HTERT RPE-1 (cell line): ENCODE results near the gene NTN1.

Source experiments
- in situ Hi-C: fragments of 300-500 bp; cut with MboI; formaldehyde crosslinking; loops from 4 replicates; pipeline ENCODE4 v1.14.3; 2020; ENCODE audit warnings: low sequenced_read_pairs

The NTN1 gene

DNA sequence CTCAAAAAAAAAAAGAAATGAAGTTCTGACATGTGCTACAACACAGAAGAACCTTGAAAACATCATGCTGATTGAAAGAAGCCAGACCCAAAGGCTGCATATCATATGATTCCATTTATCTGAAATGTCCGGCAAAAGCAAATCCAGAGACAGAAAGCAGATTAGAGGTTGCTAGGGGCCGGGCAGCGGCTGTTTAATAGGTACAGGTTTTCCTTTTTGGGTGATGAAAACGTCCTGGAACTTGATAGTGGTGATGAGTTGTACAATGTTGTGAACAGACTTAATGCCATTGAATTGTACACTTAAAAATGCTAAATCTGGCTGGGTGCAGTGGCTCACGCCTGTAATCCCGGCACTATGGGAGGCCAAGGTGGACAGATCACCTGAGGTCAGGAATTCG is 166.5 kb downstream of the NTN1 start:
- in situ Hi-C loops, result no loop called here

DNA sequence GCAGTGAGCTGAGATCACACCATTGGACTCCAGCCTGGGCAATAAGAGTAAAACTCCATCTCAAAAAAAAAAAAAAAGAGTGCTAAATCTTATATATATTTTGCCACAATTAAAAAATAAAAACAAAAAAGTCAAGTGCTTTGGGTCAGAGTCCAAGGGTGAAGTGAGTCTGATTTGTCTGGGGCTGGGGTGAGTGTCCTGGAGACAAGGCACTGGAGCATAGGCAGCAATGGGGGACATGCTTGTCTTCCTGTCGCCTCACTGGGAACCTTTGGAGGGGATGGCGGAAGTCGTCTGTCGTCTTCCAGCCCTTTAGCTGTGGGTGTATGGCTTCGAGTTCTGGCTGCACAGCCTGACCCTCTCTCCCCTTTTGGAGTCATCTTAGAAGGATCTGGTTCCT is 167.1 kb downstream of the NTN1 start:
- in situ Hi-C loops, result no loop called here

DNA sequence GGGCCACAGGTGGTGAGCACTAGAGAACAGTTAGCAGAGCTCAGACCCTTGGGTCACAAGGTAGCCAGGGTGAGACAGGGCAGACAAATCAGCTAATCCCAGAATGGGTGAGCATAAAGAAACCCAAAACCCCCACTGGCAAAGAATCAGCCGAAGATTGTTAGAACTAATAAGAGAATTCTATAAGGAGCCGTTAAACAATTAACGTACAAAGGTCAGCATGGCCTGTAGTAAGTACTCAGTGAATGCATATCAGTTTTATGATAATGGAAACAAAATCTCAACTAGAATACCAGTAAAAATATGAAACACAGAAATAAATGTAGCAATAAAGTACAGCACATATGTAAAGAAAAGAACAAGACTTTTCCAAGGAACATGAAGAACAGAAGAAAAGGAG is 168.6 kb downstream of the NTN1 start:
- in situ Hi-C loops, result no loop called here

DNA sequence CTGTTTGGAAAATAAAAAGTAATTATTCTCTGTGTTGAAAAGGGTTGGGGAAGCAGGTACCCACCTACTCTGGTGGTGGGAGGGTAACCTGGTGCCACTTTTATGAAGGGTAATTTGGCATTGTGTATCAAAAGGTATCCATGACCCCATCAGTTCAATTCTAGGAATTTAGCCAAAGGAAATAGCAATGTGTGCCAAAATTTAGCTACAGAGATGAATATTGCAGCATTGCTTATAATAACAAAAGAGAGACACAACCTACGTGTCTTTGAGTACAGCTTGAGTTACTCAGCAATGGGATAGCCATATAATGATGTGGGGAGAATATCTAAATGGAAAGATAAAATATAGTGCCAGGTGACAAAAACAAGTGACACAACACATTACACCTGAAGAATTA is 170.7 kb downstream of the NTN1 start:
- in situ Hi-C loops, result no loop called here

DNA sequence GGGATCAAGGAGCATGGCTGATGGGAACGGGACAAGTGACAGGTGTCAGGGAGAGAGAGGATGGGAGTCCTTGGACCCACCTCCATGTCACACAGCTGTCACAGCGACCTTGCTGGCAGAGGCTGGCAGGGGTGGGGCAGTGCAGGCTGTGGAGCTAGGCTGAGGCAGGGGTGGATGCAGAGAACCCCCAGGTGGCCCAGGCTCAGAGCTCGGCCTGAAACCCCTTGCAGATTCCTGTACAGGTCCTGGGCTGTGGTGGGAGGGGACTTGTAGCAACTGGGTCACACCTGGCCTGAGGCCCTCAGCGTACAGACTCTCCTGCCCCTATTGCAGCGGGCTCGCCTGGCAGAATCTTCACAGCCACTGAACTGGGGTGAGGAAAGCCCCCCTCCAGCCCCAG is 174.1 kb downstream of the NTN1 start:
- in situ Hi-C loops, result no loop called here

DNA sequence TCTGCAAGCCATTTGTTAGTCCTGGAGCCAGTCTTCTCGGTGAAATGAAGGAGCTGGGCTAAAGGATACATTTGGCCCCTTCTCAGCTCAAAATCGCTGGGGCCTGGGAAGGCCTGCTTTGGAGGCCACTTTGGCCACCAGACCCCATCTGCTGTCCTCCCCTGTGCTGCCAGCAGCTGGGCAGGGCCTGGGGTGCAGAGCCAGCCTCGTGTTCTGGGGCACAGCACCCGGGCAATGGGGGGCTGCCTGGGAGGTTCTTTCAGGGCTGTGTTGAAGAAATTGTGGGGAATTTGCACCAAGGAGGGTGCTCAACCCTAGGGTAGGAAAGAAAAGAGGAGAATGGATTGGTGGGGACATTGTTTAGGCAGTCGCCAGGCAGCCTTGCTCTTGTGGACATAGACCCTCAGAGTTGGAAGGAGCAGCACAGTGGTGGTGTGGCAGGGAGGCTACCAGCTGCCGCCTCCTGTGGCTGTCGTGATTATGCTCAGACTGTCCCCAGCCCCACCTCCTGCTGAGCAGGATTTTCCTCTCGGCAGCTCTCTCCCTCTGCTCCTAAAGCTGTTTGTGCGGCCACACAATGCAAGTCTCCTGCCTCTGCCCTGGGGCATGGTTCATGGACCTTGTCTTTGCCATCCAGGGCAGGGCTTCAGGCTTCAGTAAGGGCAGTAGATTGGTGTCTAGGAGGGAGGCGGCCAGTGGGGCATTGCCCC is 174.8 kb downstream of the NTN1 start:
- in situ Hi-C loops, result no loop called here

DNA sequence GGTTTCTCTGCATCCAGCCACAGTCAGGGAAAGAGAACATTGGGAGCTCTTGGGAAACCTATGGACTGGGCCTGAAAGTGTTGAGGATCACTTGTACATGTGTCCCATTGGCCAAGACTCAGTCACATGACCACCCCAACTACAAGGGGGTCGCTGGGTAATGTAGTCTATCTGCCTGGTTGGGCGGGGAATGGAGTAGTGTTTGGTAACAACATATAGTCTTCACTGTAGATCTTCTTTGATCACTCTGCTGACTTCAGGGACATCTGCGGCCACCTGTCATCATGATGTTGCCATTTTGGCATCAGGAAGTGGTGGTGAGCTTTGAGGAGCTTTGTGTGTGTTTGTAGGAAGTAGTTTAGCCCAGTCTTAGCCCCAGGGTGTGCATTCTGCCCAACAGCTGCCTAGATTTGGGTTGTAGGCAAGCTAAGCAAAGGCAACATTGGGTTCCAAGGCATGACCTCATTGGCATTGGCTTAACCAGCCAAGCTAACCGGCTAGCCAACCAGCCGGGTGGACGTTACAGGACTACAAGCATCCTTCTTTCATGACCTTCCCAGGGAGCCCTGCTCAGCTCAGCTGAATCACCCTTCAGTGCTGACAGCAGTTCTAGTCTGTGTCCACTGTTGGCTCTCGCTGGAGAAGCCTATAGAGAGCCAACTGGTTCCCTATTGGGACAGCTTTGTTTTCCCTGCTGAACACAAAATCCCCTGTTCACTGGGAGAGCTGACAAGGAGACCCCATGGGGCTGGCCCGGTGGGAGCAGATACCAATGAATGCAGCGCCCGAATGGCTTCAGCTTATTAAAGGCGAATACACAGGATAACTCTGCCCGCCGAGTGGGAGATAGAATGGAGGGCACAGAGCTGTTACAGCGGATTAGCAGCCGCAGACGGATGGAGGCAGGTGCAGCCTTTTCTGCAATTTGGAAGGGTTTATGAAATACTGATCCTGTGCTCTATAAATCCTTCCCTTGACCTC is 178.6 kb downstream of the NTN1 start:
- in situ Hi-C loops, result no loop called here

DNA sequence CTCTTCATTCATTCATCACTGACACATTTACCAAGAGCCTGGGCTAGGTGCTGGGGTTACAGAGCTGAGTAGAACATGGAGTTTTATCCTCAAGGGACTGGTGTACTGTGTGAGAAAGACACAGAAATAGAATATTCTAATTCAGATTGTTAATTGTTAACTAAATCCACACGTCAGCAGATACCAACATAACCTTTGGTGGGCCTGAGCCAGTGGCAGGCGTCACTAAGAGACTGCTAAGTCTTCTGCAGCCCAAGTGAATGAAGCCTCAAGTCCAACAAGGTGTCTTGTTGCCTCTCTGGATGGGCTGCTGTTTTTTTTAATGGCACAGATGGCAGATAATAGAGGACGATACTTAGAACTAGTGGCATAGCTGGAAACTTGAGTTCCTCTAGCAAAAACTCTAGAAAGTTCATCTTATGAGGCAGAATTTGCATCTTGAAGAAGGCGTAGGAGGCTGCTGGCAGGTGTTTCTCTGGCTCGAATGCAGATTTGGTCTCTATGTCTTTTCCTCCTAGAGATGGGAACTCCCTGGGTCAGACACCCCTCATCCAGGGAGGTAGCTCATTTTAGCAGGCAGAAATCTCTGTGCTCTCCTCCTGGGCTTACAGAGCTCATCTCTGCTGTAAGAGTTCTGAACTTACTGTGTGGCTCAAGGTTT is 179.5 kb downstream of the NTN1 start:
- in situ Hi-C loops, result no loop called here

DNA sequence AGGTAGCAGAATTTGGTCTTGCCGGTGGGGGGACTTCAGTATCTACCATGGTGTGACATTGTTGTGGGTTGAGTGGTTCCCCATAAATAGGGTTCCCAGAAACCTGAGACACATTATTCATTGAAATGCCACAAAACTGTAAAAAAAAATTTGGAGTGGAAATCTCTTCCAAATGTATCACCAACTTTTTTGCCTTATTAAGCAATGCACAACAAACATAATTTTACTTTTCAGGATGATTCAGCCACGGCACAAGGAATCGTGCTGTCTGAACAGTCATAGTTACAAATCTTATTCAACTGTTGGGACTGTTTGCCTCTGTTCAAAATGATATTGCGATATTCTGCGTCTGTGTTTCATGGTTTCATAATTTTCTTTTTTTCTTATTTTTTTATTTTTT is 181.2 kb downstream of the NTN1 start:
- in situ Hi-C loops, result no loop called here

DNA sequence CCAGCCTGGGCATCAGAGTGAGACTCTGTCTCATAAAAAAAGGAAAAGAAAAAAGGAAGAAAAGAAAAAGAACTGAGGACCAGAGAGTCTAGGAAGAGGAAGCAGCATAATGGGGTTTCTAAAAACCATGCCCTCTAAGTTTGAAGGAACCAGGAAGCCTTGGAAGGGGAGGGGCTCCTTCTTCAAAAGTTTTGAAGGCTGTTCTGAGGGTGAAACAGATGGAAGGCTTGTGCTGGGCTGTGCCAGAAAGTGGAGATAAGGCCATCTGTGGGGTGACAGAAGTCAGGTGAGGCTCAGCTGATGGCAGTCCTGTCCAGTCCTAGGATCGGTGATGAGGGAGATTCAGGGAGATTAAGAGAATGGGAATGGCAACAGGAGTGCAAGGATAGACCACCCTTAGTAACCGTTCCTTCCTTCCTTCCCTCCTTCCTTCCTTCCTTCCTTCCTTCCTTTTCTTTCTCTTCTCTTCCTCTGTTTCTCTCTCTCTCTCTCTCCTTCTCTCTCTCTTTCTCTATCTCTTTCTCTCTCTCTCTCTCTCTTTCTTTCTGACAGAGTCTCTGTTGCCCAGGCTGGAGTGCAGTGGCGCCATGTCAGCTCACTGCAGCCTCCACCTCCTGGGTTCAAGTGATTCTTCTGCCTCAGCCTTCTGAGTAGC is 182.6 kb downstream of the NTN1 start:
- in situ Hi-C loops, result no loop called here

DNA sequence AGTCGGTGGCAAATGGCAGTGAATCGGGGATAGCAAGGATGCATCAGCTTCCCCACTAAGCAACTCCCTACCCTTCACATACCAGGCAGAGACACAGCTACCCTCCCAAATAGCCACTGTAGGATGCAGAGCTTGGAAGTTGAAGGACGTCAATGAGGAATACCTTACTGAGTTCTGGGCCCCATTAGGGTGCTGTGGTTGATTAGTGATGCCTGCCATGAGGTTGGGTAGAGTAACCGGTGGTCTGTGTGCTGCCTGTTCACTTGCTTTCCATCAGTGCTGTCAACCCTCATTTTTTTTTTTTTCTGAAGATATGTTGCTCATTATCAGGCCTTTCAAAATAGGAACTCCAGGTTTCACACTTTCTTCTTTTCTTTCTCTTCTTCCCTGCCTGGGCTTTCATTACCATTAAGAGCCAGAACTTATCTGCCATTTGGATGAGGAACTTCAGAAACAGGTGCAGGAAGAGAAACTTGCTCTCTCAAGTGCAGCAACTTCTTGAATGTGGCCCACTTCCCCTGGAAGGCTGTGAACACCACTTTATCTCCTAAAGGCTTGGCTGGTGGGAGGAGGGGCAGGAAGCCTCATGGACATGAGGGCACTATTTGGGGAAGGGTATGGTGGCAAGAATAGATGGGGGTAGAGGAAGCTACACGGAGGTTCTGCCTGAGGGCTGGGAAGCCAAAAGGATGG is 183.5 kb downstream of the NTN1 start:
- in situ Hi-C loops, result no loop called here

DNA sequence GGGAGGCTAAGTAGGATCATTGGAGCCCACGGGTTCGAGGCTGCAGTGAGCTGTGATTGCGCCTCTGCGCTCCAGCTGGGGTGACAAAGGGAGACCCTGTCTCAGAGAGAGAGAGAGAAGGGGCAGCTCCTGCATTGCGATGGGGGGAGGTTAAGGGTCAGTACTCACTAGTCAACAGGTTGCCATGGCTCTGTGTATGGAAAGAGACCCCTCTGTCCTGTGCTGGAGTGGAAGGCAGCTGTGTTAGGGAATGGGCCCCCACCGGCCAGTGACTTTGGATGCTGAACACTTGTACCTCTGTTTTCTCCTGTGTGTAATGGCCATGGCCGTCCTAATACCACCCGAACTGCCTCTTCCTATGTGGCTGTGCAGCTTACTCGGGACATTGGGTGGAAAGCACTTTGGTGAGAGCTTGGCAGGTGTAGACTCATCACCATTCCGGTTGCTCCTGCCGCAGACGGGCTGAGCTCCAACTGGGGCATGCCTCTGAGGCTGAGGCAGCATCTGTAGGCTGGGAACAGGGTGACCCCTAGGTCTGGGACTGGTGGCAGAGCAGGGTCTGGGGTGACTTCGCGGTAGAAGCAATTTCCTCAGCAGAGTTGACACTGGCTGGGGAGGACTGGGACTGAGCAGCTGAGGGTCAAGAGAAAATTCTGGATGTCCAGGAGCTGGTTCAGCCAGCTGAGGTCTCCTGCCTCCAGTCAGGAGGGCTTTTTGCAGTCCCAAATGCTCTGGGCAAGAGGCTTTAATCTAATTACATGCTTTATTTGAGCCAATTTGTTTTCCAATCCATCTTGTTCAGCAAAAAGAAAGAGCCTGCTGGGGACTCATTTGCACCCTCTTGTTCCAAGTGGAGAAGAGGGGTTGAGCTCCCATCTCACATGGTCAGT is 184.5 kb downstream of the NTN1 start:
- in situ Hi-C loops, result no loop called here

DNA sequence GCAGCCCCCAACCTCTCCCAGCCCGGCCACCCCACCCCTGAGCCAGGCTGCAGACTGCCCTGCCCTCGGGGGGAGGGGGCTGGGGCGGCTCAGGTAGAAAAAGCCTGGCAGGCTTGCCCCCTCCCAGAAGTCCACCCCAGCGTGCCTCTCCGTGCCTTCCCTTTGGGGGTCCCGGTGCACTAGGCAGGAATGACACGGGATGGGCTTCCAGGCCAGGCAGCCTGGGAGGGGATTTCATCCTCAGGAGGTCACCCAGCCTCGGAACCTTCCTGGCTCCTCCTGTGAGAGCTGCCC is 185.0 kb downstream of the NTN1 start:
- in situ Hi-C loops, result no loop called here

DNA sequence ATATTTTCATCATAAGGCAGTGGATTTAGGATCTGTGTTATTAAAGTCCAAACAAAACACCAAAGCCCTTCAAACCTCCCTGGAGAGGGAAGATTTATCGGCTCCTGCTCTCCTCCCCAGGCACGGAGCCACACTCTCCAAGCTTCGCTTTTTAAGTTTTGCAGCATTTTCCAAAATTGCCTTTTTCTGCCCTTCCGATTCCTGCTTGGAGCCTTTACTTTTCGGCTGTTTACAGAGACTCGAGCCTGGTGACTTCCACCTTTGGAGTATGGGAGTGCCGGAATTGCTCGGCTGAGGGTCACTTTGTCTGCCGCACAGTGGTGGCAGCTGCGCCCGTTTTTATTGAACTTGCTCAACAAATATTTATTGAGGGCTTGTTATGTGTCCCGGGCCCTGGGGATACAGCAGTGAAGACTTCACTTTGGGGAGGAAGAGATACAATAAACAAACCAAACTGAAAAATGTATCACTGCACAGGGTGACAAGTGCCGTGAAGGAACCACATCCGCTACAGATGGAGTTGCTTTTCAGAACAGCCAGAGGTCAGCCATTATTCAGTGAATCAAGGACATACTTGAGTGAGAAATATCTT is 185.5 kb downstream of the NTN1 start:
- in situ Hi-C loops, result no loop called here

DNA sequence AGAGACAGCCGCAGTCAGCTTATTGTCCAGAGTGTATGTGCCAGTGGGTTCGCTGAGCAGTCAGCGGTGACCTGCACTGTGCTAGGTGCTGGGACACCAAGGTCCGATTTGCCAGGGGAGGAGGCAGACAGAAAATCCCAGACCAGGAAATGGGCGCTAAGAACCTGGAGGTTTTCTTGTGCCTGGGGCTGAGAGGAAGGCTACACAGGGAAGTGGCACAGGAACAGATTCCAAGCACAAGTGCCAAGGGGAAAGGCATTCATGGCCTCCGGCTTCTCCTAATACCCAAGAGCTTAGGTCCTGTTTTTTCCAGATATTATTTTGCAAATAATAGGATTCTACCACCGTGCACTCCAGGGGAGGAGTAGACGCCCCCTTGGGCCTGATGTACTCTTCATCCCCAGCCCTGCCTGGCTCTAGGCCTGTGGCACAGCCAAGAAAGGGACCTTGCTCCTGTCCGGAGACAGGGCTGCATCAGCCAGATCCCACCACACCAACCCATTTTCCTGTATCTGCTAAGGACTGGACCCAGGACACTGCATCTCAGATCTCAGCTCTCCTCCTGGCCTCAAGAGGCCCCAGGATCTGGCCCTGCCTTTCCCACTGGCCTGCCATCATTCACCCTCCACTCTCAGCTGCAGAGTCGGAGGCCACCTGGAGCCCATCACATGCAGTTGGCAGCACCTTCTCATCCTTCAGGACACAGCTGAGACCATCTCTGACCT is 187.2 kb downstream of the NTN1 start:
- in situ Hi-C loops, result no loop called here

DNA sequence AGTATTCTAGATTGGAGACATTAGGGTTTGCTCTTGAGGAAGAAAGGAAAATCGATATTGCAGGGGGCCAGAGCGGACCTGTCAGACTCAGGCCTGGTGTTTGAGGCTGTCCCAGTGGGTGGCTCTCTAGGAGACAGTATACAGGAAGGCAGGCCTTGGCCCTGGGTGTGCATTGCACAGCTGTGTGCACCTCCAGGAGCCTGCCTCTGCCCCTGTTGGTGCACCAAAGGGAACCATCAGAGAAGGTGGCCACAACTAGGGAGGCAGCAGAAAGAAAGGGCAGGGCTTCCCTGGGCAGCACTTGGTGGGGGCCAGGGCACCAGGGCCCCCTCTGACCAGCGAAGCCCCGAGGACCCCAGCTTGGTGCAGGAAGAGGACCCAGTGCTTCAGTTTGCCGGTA is 188.0 kb downstream of the NTN1 start:
- in situ Hi-C loops, result no loop called here

DNA sequence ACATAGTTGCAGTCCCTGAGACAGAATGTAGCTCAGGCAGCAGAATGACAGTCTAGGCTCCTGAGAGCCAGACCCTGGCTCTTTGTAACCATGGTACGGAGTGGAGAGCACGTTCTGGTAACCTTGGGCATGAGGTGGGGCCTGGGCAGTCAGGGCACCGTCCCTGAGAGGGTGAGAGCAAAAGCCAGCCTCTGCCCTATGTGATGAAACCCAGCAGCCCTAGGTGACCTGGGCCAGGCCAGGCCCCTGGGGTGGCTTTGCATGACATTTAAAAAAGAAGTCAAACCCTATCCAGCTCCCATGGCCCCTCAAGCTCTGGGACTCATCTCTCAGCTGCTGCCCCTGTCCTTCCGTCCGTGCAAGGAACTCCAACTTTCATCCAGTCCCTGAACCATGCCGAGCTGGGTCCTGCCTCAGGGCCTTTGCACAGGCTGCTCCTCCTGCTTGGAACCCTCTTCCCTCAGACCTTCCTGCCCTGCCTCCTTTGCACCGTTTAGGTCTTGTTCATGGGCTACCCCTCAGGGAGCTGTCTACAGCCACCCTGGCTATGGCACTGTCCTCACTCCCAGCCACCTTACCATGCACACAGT is 188.6 kb downstream of the NTN1 start:
- in situ Hi-C loops, result no loop called here

DNA sequence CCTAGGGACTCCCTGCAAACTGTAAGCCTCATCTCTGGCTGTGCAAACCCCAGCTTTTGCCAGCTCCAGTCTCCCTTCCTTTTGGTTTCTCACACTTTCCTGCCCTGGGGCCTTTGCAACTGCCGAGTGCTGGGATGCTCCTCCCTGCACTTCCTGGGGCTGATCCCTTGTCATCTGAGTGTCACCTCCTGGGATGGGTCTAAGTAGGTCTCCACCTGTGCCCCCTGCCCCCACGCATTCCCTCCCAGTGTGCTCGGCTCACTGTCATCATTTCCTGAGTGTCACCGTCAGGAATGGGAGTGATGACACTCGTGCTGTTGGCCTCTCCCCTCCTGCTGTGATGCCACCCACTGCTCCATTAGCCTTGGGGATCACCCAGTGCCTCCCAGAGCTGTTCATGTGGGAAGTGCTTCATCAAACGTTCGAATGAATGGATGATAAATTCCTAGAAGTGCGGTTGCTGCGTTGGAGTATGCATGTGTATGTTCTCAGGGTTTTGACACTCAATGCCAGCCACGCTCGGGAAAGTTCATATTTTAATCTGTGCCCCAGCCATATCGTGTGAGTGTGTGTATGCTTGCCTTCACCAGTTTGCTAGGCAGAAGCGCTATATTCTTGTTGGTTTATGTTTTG is 189.9 kb downstream of the NTN1 start:
- in situ Hi-C loops, result no loop called here
